Gastroesophageal sphincter (tissue), 4 donors: ENCODE results near the gene LAMB1. TPM values are rescaled to one million over a fixed set of nuclear protein-coding genes. Genes with fewer than 3 reads are reported as not detected.

Experiments
- ATAC-seq: fragments of 150-250 bp; one replicate; pipeline ENCODE4 v1.9.1; 2016; ENCODE audit warnings: mild to moderate bottlenecking, moderate library complexity
- H3K27ac ChIP-seq, 4 donors: fragments of 200-600 bp; sonication (generic) in 3 of 4; 1 replicate in 3 of 4; 2 replicates in 1 of 4; pipeline ENCODE4 v1.5.1; 2016 to 2019
- H3K27me3 ChIP-seq: fragments of 200-600 bp; sonication (generic); one replicate; pipeline ENCODE4 v1.5.1; 2019
- H3K36me3 ChIP-seq, 2 donors: fragments of 200-600 bp; sonication (generic); one replicate each; pipeline ENCODE4 v1.5.1; 2019; ENCODE audit warnings: control low read depth in 1 of 2
- H3K4me1 ChIP-seq, 3 donors: fragments of 200-600 bp; sonication (generic); 1 replicate in 2 of 3; 2 replicates in 1 of 3; pipeline ENCODE4 v1.5.1; 2016 to 2019; ENCODE audit warnings: control low read depth in 2 of 3
- H3K4me3 ChIP-seq, 2 donors: fragments of 200-600 bp; sonication (generic); one replicate each; pipeline ENCODE4 v1.5.1; 2019; ENCODE audit warnings: mild to moderate bottlenecking in 1 of 2, moderate library complexity in 1 of 2
- H3K9me3 ChIP-seq, 3 donors: fragments of 200-600 bp; sonication (generic); one replicate each; pipeline ENCODE4 v1.5.1; 2017 to 2019; ENCODE audit warnings: control low read depth in 2 of 3
- CTCF ChIP-seq, 4 experiments: fragments of 200-600 bp in 2 of 4; fragments of 450-650 bp in 2 of 4; sonication (generic) in 1 of 4; IDR thresholded peaks; one replicate each; pipeline ENCODE4 v1.5.1; 2017 to 2019; ENCODE audit warnings: antibody characterized with exemption in 4 of 4, mild to moderate bottlenecking in 2 of 4, moderate library complexity in 2 of 4
- EP300 ChIP-seq: sonication (generic); formaldehyde crosslinking; IDR thresholded peaks from one replicate; pipeline ENCODE4 v1.6.1; 2017; ENCODE audit warnings: antibody characterized with exemption, mild to moderate bottlenecking
- POLR2A ChIP-seq, 2 donors: fragments of 450-650 bp; IDR thresholded peaks; one replicate each; pipeline ENCODE4 v1.6.1; 2017; ENCODE audit warnings: antibody characterized with exemption in 2 of 2, mild to moderate bottlenecking in 2 of 2, moderate library complexity in 1 of 2
- POLR2AphosphoS5 ChIP-seq: sonication (generic); formaldehyde crosslinking; IDR thresholded peaks from one replicate; pipeline ENCODE4 v1.6.1; 2017; ENCODE audit warnings: antibody characterized with exemption
- WGBS, 2 donors: methylation state at CpG; one replicate each; pipeline ENCODE4 v1.1.5; 2018; ENCODE audit warnings: low coverage in 1 of 2; 5-methylcytosine and 5-hydroxymethylcytosine counted together
- total RNA-seq, 4 donors: library from RNA; depleted of rRNA; stranded (reverse); fragments of >200 nt; gene quantifications; one replicate each; pipeline ENCODE4 v1.1.0, GENCODE V29; 2016

LAMB1 gene
- total RNA-seq, 4 donors from 2014 or later = 130 to 193 (median 179) TPM

GRCh38 chr7:108046952-108047506 lies 44.1 kb upstream of the LAMB1 start:
- ATAC-seq = no peak
- peaks cover 0 to 9% (median 0%) of the 10 kb centered on the region in 3 donors for H3K4me1 ChIP-seq
- H3K27me3 ChIP-seq = no peaks in the 10 kb centered on the region
- H3K27ac ChIP-seq = no peak overlapping the region
- H3K9me3 ChIP-seq = no peaks in the 10 kb centered on the region
- 82 to 87% methylated on average over 4 to 6 of the region's 6 CpGs for WGBS, 2 donors
- H3K36me3 ChIP-seq = no peaks in the 10 kb centered on the region
- H3K4me3 ChIP-seq = no peak overlapping the region
- TF ChIP-seq CTCF (IDR thresholded peaks at IDR 0.05) (no peak), POLR2AphosphoS5 (no peak), POLR2A (IDR thresholded peaks at IDR 0.05) (no peak), EP300 (no peak)

- Histone ChIP-seq H3K4me3 (no peak overlapping the region), H3K27me3 (no peaks in the 10 kb centered on the region), H3K27ac (no peak overlapping the region), H3K36me3 (no peaks in the 10 kb centered on the region), H3K9me3 (no peaks in the 10 kb centered on the region), H3K4me1 (peaks cover 0 to 9% (median 0%) of the 10 kb centered on the region in 3 donors)
- no peak for TF ChIP-seq POLR2A (IDR thresholded peaks at IDR 0.05)
- TF ChIP-seq POLR2AphosphoS5 = no peak
- TF ChIP-seq EP300 = no peak
- no peak for TF ChIP-seq CTCF (IDR thresholded peaks at IDR 0.05)
- peak; percentile 23 for ATAC-seq
- WGBS, 2 donors = 64 to 83% methylated on average over 1 of the region's 1 CpG
These were observed 42.7 kb upstream of the LAMB1 start for GRCh38 chr7:108045669-108046068.

- TF ChIP-seq CTCF (IDR thresholded peaks at IDR 0.05) = no peak
- Histone ChIP-seq H3K27me3 (no peaks in the 10 kb centered on the region), H3K4me1 (peaks cover 0 to 9% (median 0%) of the 10 kb centered on the region in 3 donors), H3K27ac (no peak overlapping the region), H3K4me3 (no peak overlapping the region), H3K9me3 (no peaks in the 10 kb centered on the region), H3K36me3 (no peaks in the 10 kb centered on the region)
- peak; percentile 83 for ATAC-seq
- 0 to 21% methylated on average over 1 of the region's 1 CpG for WGBS, 2 donors
These were observed 42.2 kb upstream of the LAMB1 start for GRCh38 chr7:108045154-108045553.

GRCh38 chr7:108044345-108044744 lies 41.4 kb upstream of the LAMB1 start:
- Histone ChIP-seq H3K9me3 (no peaks in the 10 kb centered on the region), H3K27me3 (no peaks in the 10 kb centered on the region), H3K27ac (no peak overlapping the region), H3K4me1 (peaks cover 0 to 9% (median 0%) of the 10 kb centered on the region in 3 donors), H3K36me3 (no peaks in the 10 kb centered on the region), H3K4me3 (no peak overlapping the region)
- TF ChIP-seq POLR2A (IDR thresholded peaks at IDR 0.05) (no peak), EP300 (no peak), CTCF (IDR thresholded peaks at IDR 0.05) (no peak), POLR2AphosphoS5 (no peak)
- ATAC-seq = no peak
- 77 to 93% methylated on average over 2 of the region's 2 CpGs for WGBS, 2 donors

GRCh38 chr7:108038986-108039385 lies 36.0 kb upstream of the LAMB1 start:
- no peaks in the 10 kb centered on the region for H3K27me3 ChIP-seq
- TF ChIP-seq EP300 (no peak), POLR2AphosphoS5 (no peak), POLR2A (IDR thresholded peaks at IDR 0.05) (no peak), CTCF (IDR thresholded peaks at IDR 0.05) (no peak)
- ATAC-seq = no peak
- no peaks in the 10 kb centered on the region for H3K9me3 ChIP-seq
- no peak overlapping the region for H3K27ac ChIP-seq
- no peak overlapping the region for H3K4me3 ChIP-seq
- peaks cover 0 to 7% (median 0%) of the 10 kb centered on the region in 3 donors for H3K4me1 ChIP-seq
- no peaks in the 10 kb centered on the region for H3K36me3 ChIP-seq
